Thymus (tissue), 11 donors: ENCODE results near the gene GDAP1L1. TPM values are rescaled to one million over a fixed set of nuclear protein-coding genes. Genes with fewer than 3 reads are reported as not detected.

Experiments
- DNase-seq, 9 donors: peaks; one replicate each; pipeline ENCODE4 v3.0.0-alpha.2; 2013; ENCODE audit warnings: low spot score in 9 of 9, low read depth in 6 of 9, missing footprints in 1 of 9
- H3K27ac ChIP-seq, 2 donors: one replicate each; pipeline ENCODE4 v1.5.1; 2013; ENCODE audit warnings: control low read depth in 1 of 2, low read depth in 1 of 2, low read length in 1 of 2, mild to moderate bottlenecking in 1 of 2, moderate library complexity in 1 of 2
- H3K27me3 ChIP-seq, 2 donors: one replicate each; pipeline ENCODE4 v1.5.1; 2013; ENCODE audit warnings: low read length in 1 of 2; ENCODE audit not compliant: control insufficient read depth in 2 of 2, insufficient read depth in 1 of 2
- H3K36me3 ChIP-seq, 2 donors: one replicate each; pipeline ENCODE4 v1.5.1; 2013; ENCODE audit warnings: low read length in 1 of 2, mild to moderate bottlenecking in 1 of 2, moderate library complexity in 1 of 2; ENCODE audit not compliant: control insufficient read depth in 2 of 2, insufficient read depth in 2 of 2
- H3K4me1 ChIP-seq, 2 donors: one replicate each; pipeline ENCODE4 v1.5.1; 2013; ENCODE audit warnings: low read length in 2 of 2; ENCODE audit not compliant: control insufficient read depth in 2 of 2, insufficient read depth in 2 of 2
- H3K4me3 ChIP-seq, 2 donors: one replicate each; pipeline ENCODE4 v1.5.1; 2013; ENCODE audit warnings: low read length in 2 of 2, control low read depth in 1 of 2, mild to moderate bottlenecking in 1 of 2
- H3K9me3 ChIP-seq, 2 donors: one replicate each; pipeline ENCODE4 v1.5.1; 2013; ENCODE audit warnings: low read length in 1 of 2, mild to moderate bottlenecking in 1 of 2; ENCODE audit not compliant: control insufficient read depth in 2 of 2, insufficient read depth in 1 of 2
- WGBS: extraction: QIAGEN DNeasy Blood & Tissue Kit; methylation state at CpG from one replicate; pipeline ENCODE4 v1.1.7; 2013; 5-methylcytosine and 5-hydroxymethylcytosine counted together
- polyA plus RNA-seq: library from polyadenylated mRNA; stranded (reverse); fragments of 200-250 nt; gene quantifications from one replicate; pipeline ENCODE4 v1.2.3, GENCODE V29; 2013
- total RNA-seq: library from RNA; stranded (reverse); fragments of 120-200 nt; gene quantifications from one replicate; pipeline ENCODE4 v1.2.4, GENCODE V29; 2013
- donor health status: healthy.

The GDAP1L1 gene
- total and polyA plus RNA-seq, 2 donors: under 0.01 to 0.09 TPM

DNA sequence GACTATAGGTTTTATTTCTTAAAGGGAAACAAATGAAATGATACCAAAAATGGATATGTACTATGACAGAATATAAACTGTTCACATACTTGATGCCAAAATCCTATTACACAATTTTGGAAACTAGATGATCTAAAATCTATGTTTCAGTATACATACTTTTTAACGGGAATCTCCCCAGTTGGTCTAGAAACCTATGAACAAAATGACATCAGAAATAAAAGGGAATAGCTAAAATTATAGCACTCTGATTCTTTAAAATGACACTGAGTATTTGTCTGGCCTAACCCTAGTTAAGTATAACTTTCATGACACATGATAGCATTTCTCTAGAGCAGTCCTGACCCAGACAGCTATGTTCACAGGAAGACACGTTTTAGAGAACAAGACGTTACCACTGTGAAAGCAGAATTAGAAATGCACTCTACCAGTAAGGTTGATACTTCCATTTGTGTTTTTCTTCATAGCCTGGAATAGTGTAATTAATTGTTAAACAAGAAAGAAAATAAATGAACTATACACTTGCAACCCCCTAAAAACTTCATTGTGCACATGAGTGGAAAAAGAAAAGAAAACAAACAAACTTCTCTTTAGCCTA is 39.9 kb upstream of the GDAP1L1 start:
- no peak for DNase-seq
- peaks cover 16 to 18% of the 10 kb centered on the region in 2 donors for H3K36me3 ChIP-seq
- H3K27ac ChIP-seq: no peak overlapping the region
- no peaks in the 10 kb centered on the region for H3K9me3 ChIP-seq
- no peaks in the 10 kb centered on the region for H3K27me3 ChIP-seq
- WGBS: 83% methylated on average over 3 of the region's 3 CpGs
- no peak overlapping the region for H3K4me3 ChIP-seq
- peaks cover 8 to 15% of the 10 kb centered on the region in 2 donors for H3K4me1 ChIP-seq

DNA sequence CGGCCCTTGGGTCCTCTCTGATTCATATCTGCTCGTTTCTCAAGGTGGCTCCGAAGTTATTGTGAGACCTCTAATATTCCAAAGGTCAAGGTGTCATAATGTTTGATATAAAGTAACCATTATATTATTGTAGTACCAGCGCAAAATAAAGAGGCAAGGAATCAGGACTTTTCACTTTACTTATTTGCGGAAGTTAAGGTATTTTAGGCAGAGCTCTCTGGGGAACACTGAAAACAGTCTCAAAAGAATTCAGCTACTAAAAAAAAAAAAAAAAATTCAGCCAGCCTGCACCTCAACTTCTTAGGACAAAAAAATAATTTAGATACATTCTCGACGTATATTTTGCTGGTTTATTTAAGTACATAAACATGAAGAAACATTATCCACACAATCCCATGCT is 38.9 kb upstream of the GDAP1L1 start:
- Histone ChIP-seq H3K4me3 (no peak overlapping the region), H3K36me3 (peaks cover 12 to 16% of the 10 kb centered on the region in 2 donors), H3K27ac (no peak overlapping the region), H3K4me1 (peaks cover 8 to 15% of the 10 kb centered on the region in 2 donors), H3K9me3 (no peaks in the 10 kb centered on the region), H3K27me3 (no peaks in the 10 kb centered on the region)
- WGBS: 85% methylated on average over 7 of the region's 7 CpGs
- no peak for DNase-seq

DNA sequence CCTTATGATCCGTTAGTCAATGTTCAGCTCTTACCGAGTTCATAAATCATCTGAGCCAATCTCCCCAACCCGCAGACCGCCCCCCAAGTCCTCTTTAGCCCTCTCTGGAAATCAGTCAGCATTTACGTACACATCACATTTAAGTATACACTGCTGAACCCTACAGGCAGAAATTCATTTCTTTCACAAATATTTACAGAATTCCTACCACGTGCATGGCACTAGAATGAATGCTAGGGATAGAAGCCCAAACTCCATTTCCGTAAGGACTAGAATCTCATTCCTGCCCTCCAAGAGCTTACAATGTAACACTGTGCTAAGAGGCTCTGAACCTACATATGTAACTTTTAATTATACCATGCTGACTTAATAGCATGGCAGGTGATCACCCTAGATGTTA is 38.3 kb upstream of the GDAP1L1 start:
- Histone ChIP-seq H3K9me3 (no peaks in the 10 kb centered on the region), H3K36me3 (peaks cover 12 to 16% of the 10 kb centered on the region in 2 donors), H3K4me1 (peaks cover 8 to 15% of the 10 kb centered on the region in 2 donors), H3K4me3 (peak overlapping the region in 1 of 2 donors; percentile 73), H3K27ac (no peak overlapping the region), H3K27me3 (no peaks in the 10 kb centered on the region)
- DNase-seq: no peak
- 56% methylated on average over 7 of the region's 7 CpGs for WGBS

DNA sequence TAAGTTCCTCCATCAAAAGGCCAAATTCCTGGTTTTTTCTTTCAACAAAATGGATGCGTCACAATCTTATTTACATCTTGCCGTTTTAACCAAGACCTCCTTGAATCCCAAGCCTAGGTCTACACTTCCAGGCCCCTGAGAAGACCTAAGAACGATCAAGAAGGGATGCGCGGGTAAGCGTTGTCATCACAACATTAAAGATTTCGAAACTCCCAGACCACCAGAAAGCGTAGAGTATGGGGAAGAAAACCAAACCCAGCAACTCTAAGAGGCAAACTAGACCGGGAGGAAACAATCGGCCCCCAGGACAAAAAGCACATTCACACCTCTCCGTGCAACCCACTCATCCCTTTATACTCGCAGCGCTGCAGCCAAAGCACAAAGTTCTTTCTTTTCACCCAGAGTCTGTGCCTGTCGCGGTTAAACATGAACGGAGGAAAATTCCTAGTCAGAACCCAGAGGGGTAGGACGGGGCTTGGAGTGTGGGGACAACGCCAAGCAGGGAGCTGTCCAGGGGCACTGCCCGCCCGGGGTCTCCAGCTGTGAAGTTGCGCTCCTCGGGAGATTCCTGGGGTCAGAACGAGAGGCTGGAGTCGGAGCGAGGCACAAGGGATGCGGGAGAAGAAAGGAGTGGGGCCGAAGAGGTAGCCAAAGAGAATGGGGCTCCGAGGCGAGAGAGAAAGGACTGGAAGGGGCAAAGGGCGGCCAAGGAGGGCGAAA is 37.3 kb upstream of the GDAP1L1 start:
- Histone ChIP-seq H3K4me1 (peaks cover 8 to 15% of the 10 kb centered on the region in 2 donors), H3K9me3 (no peaks in the 10 kb centered on the region), H3K36me3 (peaks cover 10 to 11% of the 10 kb centered on the region in 2 donors), H3K27me3 (no peaks in the 10 kb centered on the region), H3K27ac (peak overlapping the region; percentile 79 to 91), H3K4me3 (peak overlapping the region; percentile 73 to 79)
- DNase-seq: peak in 3 of 9 donors; percentile 13 to 43 (median 17)
- WGBS: 1% methylated on average over 31 of the region's 31 CpGs

DNA sequence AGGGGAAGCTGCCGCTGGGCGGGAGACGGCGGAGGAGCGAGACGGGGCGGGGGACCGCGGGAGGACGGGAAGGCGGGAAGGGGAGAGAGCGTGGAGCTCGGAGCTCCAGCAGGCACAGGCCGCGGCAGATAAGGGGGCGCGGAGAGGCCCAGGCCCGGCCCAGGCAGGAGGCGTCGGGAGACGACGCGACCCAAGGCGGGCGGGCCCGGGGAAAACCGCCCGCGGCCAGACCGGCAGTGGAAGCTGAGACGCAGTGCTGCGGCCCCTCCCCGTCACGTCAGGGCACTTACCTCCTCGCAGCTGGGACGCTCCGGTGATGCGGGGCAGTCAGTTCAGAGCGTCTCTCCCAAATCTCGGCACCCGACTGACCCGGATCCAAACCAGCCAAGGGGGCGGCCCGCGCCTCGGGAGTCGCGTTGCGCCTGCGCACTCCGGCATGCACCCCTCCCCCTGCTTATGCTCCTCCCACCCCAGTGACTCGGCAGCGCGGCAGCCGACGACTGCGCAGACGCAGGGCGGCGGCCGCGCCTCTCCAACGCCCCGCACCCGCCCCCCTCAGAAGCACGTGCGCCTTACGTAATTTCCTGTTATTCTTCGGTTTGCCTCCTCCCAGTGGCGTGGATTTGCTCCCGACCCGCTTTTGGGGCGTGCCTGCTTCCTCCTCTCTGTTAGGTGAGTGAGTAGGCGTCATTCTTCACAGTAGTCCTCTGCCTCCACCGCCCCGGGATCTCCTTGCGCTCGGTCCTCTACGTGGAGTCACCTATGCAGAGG is 36.5 kb upstream of the GDAP1L1 start, which contains the start of gene OSER1:
Gene OSER1, minus strand, starts transcription at position 366 of the 771 bp plus-strand sequence. CDS start 3,814 bp downstream, outside the sequence.
- no peaks in the 10 kb centered on the region for H3K9me3 ChIP-seq
- under 1% methylated on average over 79 of the region's 79 CpGs for WGBS
- no peaks in the 10 kb centered on the region for H3K27me3 ChIP-seq
- peak within 1 kb of the TSS; percentile 73 to 79 for H3K4me3 ChIP-seq
- peak within 1 kb of the TSS; percentile 93 to 96 for H3K27ac ChIP-seq
- peaks cover 6 to 7% of the 10 kb centered on the region in 2 donors for H3K36me3 ChIP-seq
- peaks cover 11 to 15% of the 10 kb centered on the region in 2 donors for H3K4me1 ChIP-seq
- peak; percentile 87 to 98 (median 94) for DNase-seq

DNA sequence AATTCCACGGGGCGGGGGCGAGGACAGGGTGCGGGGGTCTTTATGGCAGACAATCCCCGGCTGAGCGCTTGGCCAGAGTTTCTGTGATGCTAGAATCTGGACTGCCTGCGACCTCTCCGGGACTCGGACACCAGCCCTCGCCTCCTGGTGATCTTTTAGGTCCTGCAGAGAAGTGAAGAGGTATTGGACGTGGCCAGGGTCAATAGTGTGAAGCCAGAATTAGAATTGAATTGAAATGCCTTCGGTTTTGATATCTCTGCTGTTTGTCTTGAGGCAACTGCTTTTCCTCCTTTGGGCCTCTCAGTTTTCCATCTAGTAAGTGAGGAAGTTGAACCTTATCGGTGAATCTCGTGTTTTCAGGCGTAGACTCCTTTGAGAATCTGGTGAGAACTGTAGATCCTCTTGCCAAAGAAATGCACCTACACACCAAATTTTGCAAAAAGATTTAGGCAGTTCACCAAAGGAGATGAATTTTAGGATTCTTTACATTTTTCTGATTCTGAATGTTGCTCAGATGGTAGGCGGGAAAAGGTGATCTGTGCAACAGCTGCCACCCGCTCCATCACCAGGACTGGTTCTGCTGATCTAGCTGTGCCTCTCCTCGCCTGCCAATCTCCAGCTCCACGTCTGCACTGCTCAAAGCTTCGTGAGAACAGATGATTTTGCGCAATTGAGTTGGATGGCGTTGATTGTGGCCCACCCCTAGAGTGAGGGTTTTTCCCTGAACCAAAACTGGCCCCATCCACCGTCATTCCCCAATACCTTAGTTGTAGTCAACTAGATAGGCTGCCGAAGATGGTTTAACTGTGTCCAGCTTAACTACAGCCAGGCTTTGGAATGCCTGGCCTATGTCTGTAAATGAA is 35.7 kb upstream of the GDAP1L1 start:
- Histone ChIP-seq H3K36me3 (peaks cover 1% of the 10 kb centered on the region in 2 donors), H3K9me3 (no peaks in the 10 kb centered on the region), H3K27me3 (no peaks in the 10 kb centered on the region), H3K4me3 (peak overlapping the region; percentile 73 to 79), H3K4me1 (peaks cover 11 to 15% of the 10 kb centered on the region in 2 donors), H3K27ac (peak overlapping the region; percentile 93 to 96)
- DNase-seq: peak in 1 of 9 donors; percentile 16
- WGBS: 19% methylated on average over 24 of the region's 24 CpGs

DNA sequence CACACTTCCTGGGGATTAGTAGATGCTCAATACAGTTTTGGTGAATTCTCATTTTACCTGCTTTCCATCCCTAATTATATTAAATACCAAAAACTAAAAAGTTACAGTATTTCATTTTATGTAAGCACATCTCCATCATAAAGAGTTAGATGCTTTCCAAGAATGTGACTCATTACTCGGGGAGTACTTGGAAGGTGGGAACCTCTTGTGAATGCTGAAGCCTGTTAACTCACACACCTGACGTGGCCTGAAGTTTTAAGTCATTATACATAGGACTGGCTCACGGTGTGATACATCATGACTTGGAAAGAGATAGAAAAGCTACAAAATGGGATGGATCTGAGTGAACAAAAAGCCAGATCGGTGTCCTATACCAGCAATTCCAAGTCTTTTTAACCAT is 34.3 kb upstream of the GDAP1L1 start:
- no peak for DNase-seq
- Histone ChIP-seq H3K27ac (no peak overlapping the region), H3K4me3 (no peak overlapping the region), H3K9me3 (no peaks in the 10 kb centered on the region), H3K36me3 (no peaks in the 10 kb centered on the region), H3K27me3 (no peaks in the 10 kb centered on the region), H3K4me1 (peaks cover 19 to 21% of the 10 kb centered on the region in 2 donors)
- 97% methylated on average over 4 of the region's 4 CpGs for WGBS

DNA sequence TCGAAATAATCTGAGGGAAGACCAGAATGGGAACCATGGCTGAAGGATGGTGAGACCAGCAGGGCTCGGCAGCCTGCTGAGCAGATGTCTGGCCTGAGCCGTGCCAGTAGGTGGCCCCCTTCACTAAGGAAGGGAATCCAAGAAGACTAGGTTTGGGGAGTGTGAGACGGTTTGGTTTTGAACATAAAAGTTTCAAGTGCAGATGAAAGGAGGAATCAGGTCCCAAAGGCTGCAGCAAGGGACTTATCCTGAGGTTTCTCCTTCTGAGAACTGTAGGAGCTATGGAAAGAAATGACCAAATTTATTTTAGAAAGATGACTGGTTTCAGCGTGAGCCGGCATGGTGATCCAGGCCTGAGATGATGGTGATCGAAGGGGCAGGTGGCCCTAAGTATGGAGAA is 32.0 kb upstream of the GDAP1L1 start:
- Histone ChIP-seq H3K4me1 (peaks cover 23 to 43% of the 10 kb centered on the region in 2 donors), H3K27me3 (no peaks in the 10 kb centered on the region), H3K36me3 (no peaks in the 10 kb centered on the region), H3K9me3 (no peaks in the 10 kb centered on the region), H3K27ac (no peak overlapping the region), H3K4me3 (no peak overlapping the region)
- WGBS: 56% methylated on average over 7 of the region's 7 CpGs
- DNase-seq: peak in 6 of 9 donors; percentile 52 to 84 (median 66)
